ENCODE data around the gene CCDC28A. TPM values are rescaled to one million over a fixed set of nuclear protein-coding genes. Genes with fewer than 3 reads are reported as not detected.

Gene CCDC28A
- total and polyA plus RNA-seq, 2 of the 4 experiments (the other 2 are of a cell fraction), result 6.8 to 8.0 TPM

DNA sequence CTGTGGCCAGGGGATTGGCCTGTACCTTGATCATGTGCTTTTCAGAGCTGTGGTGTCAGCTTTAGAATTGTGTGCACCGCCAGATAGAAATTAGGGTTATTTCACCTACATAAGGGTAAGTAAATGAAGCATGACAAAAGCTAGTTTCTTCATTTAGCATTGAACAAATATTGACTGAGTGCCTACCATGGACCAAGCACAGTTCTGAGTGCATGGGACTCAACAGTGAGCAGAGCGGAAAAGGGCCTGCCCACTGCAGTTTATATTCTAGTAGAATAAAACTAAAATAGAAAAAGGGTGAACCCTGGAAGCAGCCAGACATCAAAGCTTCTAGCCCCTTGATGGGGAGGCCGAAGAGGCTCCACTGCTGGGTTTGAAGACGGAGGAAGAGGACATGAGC lies 48.0 kb downstream of the CCDC28A start:
- H3K4me1 ChIP-seq (ENCODE audit: control insufficient read depth, insufficient read depth, low read length), result peaks cover 4% of the 10 kb centered on the region
- H4K91ac ChIP-seq (ENCODE audit: insufficient read depth, low read depth, low read length), result no peak overlapping the region
- ChIA-PET CTCF (interaction anchor here (0.6 kb wide), 1 partner anchor 400 kb away, joined by 5 read pairs; no protein-coding TSS in a partner anchor), POLR2A (ENCODE audit: unreplicated experiment) (no interaction called here)
- no peak overlapping the region for H2BK15ac ChIP-seq (ENCODE audit: low read depth, low read length)
- H2BK5ac ChIP-seq (ENCODE audit: low read depth, low read length, poor library complexity, severe bottlenecking), result no peak overlapping the region
- no peaks in the 10 kb centered on the region for H3K36me3 ChIP-seq (ENCODE audit: control insufficient read depth, insufficient read depth, low read length)
- H3K18ac ChIP-seq (ENCODE audit: low read depth, low read length), result no peak overlapping the region
- TF ChIP-seq MXI1 (IDR thresholded peaks at IDR 0.05; ENCODE audit: borderline replicate concordance, low read depth, low read length), result no peak
- TF ChIP-seq POLR2A (IDR thresholded peaks at IDR 0.05; ENCODE audit: low read depth, low read length), result no peak
- TF ChIP-seq NFE2L2 (IDR thresholded peaks at IDR 0.05; ENCODE audit: low read depth, low read length), result no peak
- no peak for TF ChIP-seq CHD1 (IDR thresholded peaks at IDR 0.05; ENCODE audit: low read depth, low read length)
- H3K14ac ChIP-seq (replicated peaks; ENCODE audit: low read depth, low read length), result no peak overlapping the region
- no peaks in the 10 kb centered on the region for H3K9me3 ChIP-seq (ENCODE audit: control insufficient read depth, insufficient read depth, low read length)
- dilution Hi-C loops (cut with HindIII; ENCODE audit: low sequenced_read_pairs, unreplicated experiment) (no loop called here), intact Hi-C loops (cut with micrococcal nuclease) (no loop called here), in situ Hi-C loops (cut with MboI; ENCODE audit: low sequenced_read_pairs) (no loop called here)
- H3K23ac ChIP-seq (ENCODE audit: low read depth, low read length), result no peak overlapping the region
- no peak overlapping the region for H2BK120ac ChIP-seq (ENCODE audit: low read depth, low read length)
- ATAC-seq (ENCODE audit: low read depth) (no peak), DNase-seq (no peak)
- no peaks in the 10 kb centered on the region for H4K20me1 ChIP-seq (ENCODE audit: insufficient read depth, low read length)
- no peak overlapping the region for H3K4me2 ChIP-seq (ENCODE audit: low read depth, low read length)
- no peak overlapping the region for H2BK20ac ChIP-seq (ENCODE audit: low read depth, low read length)
- no peaks in the 10 kb centered on the region for H3K27me3 ChIP-seq (ENCODE audit: control insufficient read depth, insufficient read depth, low read length)
- no peak overlapping the region for H2AK5ac ChIP-seq (ENCODE audit: low read depth, low read length)
- H3K9ac ChIP-seq (ENCODE audit: low read depth, low read length), result no peak overlapping the region
- peaks cover 12% of the 10 kb centered on the region; the same call in 1 of the 2 replicates for H3K9me1 ChIP-seq (ENCODE audit: insufficient read depth, low read length)
- WGBS, 2 experiments (ENCODE audit: extremely low coverage in 2 of 2, insufficient read length in 1 of 2), result 80% methylated on average over 3 of the region's 4 CpGs; no CpG with 5 or more reads in 1 of the 2 experiments
- no peaks in the 10 kb centered on the region for H3K79me1 ChIP-seq (ENCODE audit: low read depth in 1 of 2, low read length in 2 of 2)
- H3K27ac ChIP-seq (ENCODE audit: insufficient read depth, low read length), result no peak overlapping the region
- BruUV-seq (replicated peaks), result no TSS peak
- H4K8ac ChIP-seq (ENCODE audit: low read depth in 2 of 2, low read length in 2 of 2), result no peak overlapping the region
- no peak overlapping the region for H3K4ac ChIP-seq (ENCODE audit: low read depth, low read length)
- no peak overlapping the region for H3K56ac ChIP-seq (ENCODE audit: extremely low read depth, insufficient read depth, low read length)
- no peak overlapping the region for H4K5ac ChIP-seq (ENCODE audit: low read depth, low read length)
- H2AFZ ChIP-seq (replicated peaks; ENCODE audit: low read length, poor library complexity), result no peak overlapping the region
- H3K4me3 ChIP-seq (ENCODE audit: insufficient read depth, low read depth, low read length), result no peak overlapping the region
- no peak overlapping the region for H2AK9ac ChIP-seq (replicated peaks; ENCODE audit: low read depth, low read length, poor library complexity)
